A673 (cell line): ENCODE measurements around the gene MDH1B. TPM values are rescaled to one million over a fixed set of nuclear protein-coding genes. Genes with fewer than 3 reads are reported as not detected.
A peak's percentile ranks its signal among the peaks of the same experiment; 100 is the strongest.

Experiments
- BruUV-seq: library from RNA; stranded (reverse); fragments of 400-500 nt; replicated peaks from 2 replicates; lab custom pipeline; 2021; lab: Mats Ljungman, UMichigan
- CTCF ChIA-PET: fragments of 300-600 bp; sonication (Branson Sonifier 250); formaldehyde crosslinking; loops from one replicate; lab custom pipeline; 2022; ENCODE audit warnings: antibody characterized with exemption; lab: Charles Lee
- POLR2A ChIA-PET: fragments of 300-600 bp; sonication (Branson Sonifier 250); formaldehyde crosslinking; loops from one replicate; lab custom pipeline; 2022; ENCODE audit warnings: antibody characterized with exemption; ENCODE audit not compliant: low non-redundant PET; lab: Charles Lee
- DNase-seq: peaks from one replicate; pipeline ENCODE4 v3.0.0-alpha.2; 2015; ENCODE audit warnings: low spot score
- H3K27ac ChIP-seq: fragments of 200-600 bp; sonication (generic); 2 replicates; pipeline ENCODE4 v1.5.1; 2016; ENCODE audit warnings: mixed run types, low read depth, mild to moderate bottlenecking, mixed read lengths, antibody characterized with exemption, low read length; ENCODE audit not compliant: poor library complexity, severe bottlenecking
- H3K27me3 ChIP-seq: fragments of 200-600 bp; sonication (generic); replicated peaks from 2 replicates; pipeline ENCODE4 v1.6.1; 2017; ENCODE audit warnings: mixed run types, low read depth, mild to moderate bottlenecking, mixed read lengths, antibody characterized with exemption, low read length; ENCODE audit not compliant: insufficient read depth, poor library complexity
- H3K36me3 ChIP-seq: fragments of 200-600 bp; sonication (generic); 2 replicates; pipeline ENCODE4 v1.6.1; 2016; ENCODE audit warnings: mixed run types, mild to moderate bottlenecking, mixed read lengths, antibody characterized with exemption, low read length; ENCODE audit not compliant: insufficient read depth, poor library complexity, severe bottlenecking
- H3K4me1 ChIP-seq: fragments of 200-600 bp; sonication (generic); 2 replicates; pipeline ENCODE4 v1.6.1; 2017; ENCODE audit warnings: mixed run types, mild to moderate bottlenecking, mixed read lengths, antibody characterized with exemption, low read length; ENCODE audit not compliant: insufficient read depth, poor library complexity, severe bottlenecking
- H3K4me3 ChIP-seq: fragments of 200-600 bp; sonication (generic); 2 replicates; pipeline ENCODE4 v1.5.1; 2016; ENCODE audit warnings: low read depth, mixed run types, mild to moderate bottlenecking, mixed read lengths, low read length; ENCODE audit not compliant: poor library complexity, severe bottlenecking
- H3K9me3 ChIP-seq: fragments of 200-600 bp; sonication (generic); 2 replicates; pipeline ENCODE4 v1.6.1; 2016; ENCODE audit warnings: mixed run types, low read depth, mild to moderate bottlenecking, mixed read lengths, antibody characterized with exemption, low read length; ENCODE audit not compliant: poor library complexity, severe bottlenecking
- CTCF ChIP-seq: fragments of 300-800, 200-600 bp; sonication (generic); conservative IDR thresholded peaks from 2 replicates; pipeline ENCODE4 v1.5.1; 2017; ENCODE audit warnings: low read depth, mild to moderate bottlenecking, antibody characterized with exemption, low read length, moderate library complexity, mixed read lengths
- EZH2 ChIP-seq: fragments of 200-600 bp; sonication (generic); IDR thresholded peaks from 2 replicates; pipeline ENCODE4 v1.6.1; 2017; ENCODE audit warnings: borderline replicate concordance, low read depth, mild to moderate bottlenecking, mixed read lengths, antibody characterized with exemption, low read length; ENCODE audit not compliant: poor library complexity, severe bottlenecking
- intact Hi-C: fragments of 100-400 bp; cut with micrococcal nuclease; formaldehyde crosslinking; loops from one replicate; pipeline ENCODE4 v1.10.0; 2022; ENCODE audit not compliant: unreplicated experiment
- total RNA-seq: library from RNA; stranded (reverse); gene quantifications from 2 replicates; pipeline ENCODE4 v1.2.3, GENCODE V29; 2021

MDH1B gene
- total RNA-seq, 1 experiment from 2014 or later, result 0.86 TPM

GRCh38 chr2:206733341-206733740 lies 31.8 kb downstream of the MDH1B start:
- BruUV-seq, result no TSS peak
- intact Hi-C loops, result no loop called here
- Histone ChIP-seq H3K4me1 (no peaks in the 10 kb centered on the region), H3K4me3 (no peak overlapping the region), H3K27ac (no peak overlapping the region), H3K36me3 (no peaks in the 10 kb centered on the region), H3K9me3 (no peaks in the 10 kb centered on the region), H3K27me3 (peaks cover 6% of the 10 kb centered on the region)
- TF ChIP-seq CTCF (no peak), EZH2 (no peak)
- CTCF ChIA-PET, result no interaction called here
- POLR2A ChIA-PET, result no interaction called here
- no peak for DNase-seq

- H3K36me3 ChIP-seq, result no peaks in the 10 kb centered on the region
- no peaks in the 10 kb centered on the region for H3K4me1 ChIP-seq
- peak; percentile 44 for DNase-seq
- BruUV-seq, result no TSS peak
- TF ChIP-seq CTCF, result no peak
- TF ChIP-seq EZH2, result no peak
- no peak overlapping the region for H3K27ac ChIP-seq
- CTCF ChIA-PET, result no interaction called here
- intact Hi-C loops, result no loop called here
- H3K9me3 ChIP-seq, result no peaks in the 10 kb centered on the region
- POLR2A ChIA-PET, result no interaction called here
- H3K27me3 ChIP-seq, result peaks cover 6% of the 10 kb centered on the region
- no peak overlapping the region for H3K4me3 ChIP-seq
These were observed 36.6 kb downstream of the MDH1B start for GRCh38 chr2:206728277-206729199.

DNA sequence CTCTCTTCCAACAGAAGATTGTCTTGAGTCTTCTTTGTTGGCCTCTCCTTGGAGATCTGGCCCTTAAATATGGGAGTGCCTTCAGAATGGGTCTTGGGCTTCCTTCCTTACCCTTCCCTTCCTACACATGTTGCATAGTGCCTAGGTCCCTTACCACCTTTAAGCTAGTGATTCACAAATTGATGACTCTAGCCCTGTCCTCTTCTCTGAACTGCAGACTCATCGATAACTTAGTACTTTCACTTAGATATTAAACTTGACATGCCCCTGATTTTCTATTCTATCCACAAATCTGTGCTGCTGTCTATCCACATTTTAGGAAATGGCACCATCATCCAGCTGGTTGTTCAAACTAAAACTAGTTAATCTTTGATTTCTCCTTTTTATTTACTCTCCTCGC lies 37.8 kb downstream of the MDH1B start:
- Histone ChIP-seq H3K27ac (no peak overlapping the region), H3K4me3 (no peak overlapping the region), H3K9me3 (no peaks in the 10 kb centered on the region), H3K4me1 (no peaks in the 10 kb centered on the region), H3K36me3 (no peaks in the 10 kb centered on the region), H3K27me3 (peaks cover 6% of the 10 kb centered on the region)
- ChIA-PET CTCF (no interaction called here), POLR2A (no interaction called here)
- no TSS peak for BruUV-seq
- intact Hi-C loops, result no loop called here
- TF ChIP-seq CTCF, result no peak
- TF ChIP-seq EZH2, result no peak
- DNase-seq, result no peak
